ENCODE results near the gene FOXP1.

GRCh38 chr3:71102111-71102983 is 481.2 kb downstream of the FOXP1 start:
- no peak for TF ChIP-seq CTCF (IDR thresholded peaks at IDR 0.05; ENCODE audit: insufficient read depth, low read length, poor library complexity, severe bottlenecking)
- no peak for TF ChIP-seq EZH2phosphoT487 (conservative IDR thresholded peaks at IDR 0.05; ENCODE audit: low read length)

All from SU-DHL-6 (cell line).